Amygdala (tissue), 56 donors: Measurements from ENCODE around the gene TRABD2B.
A peak's percentile ranks its signal among the peaks of the same experiment; 100 is the strongest.

Experiments used
- DNase-seq, 56 donors: peaks; one replicate each; lab custom pipeline; 2025; lab: John Stamatoyannopoulos, UW

Gene TRABD2B

DNA sequence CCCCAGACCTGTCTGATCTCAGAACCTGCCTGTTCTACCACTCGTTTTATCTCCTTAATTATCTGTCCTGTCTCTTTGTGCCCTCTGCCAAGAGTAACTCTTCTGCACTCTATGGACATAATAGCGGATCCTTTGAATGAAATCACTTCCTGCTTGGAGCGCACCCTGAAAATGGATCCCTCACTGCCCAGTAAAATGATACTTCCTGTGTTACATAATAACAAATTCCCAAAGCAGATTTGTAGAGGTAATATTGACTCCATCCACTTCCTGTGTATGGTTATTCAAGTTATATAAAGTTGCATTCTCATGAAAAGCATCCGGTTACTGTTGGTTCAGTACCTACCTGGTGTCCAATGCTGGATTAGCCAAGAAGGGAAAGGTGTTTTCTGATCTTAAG is 246.0 kb downstream of the TRABD2B start:
- no peak for DNase-seq

GRCh38 chr1:47745715-47746609 is 251.2 kb downstream of the TRABD2B start:
- no peak for DNase-seq

- DNase-seq, result no peak
Measured at GRCh38 chr1:47742890-47743760, 254.1 kb downstream of the TRABD2B start.

- DNase-seq, result peak in 11 of 56 donors; percentile 2 to 39 (median 12)
Measured at GRCh38 chr1:47738560-47739182, 258.5 kb downstream of the TRABD2B start.

GRCh38 chr1:47732489-47732888 is 264.7 kb downstream of the TRABD2B start:
- DNase-seq, result no peak

GRCh38 chr1:47731730-47732129 is 265.5 kb downstream of the TRABD2B start:
- no peak for DNase-seq

GRCh38 chr1:47729685-47730084 is 267.5 kb downstream of the TRABD2B start:
- no peak for DNase-seq

- DNase-seq, result no peak
Measured at GRCh38 chr1:47727697-47728085, 269.5 kb downstream of the TRABD2B start.

GRCh38 chr1:47727051-47727696 is 270.0 kb downstream of the TRABD2B start:
- DNase-seq, result no peak

DNA sequence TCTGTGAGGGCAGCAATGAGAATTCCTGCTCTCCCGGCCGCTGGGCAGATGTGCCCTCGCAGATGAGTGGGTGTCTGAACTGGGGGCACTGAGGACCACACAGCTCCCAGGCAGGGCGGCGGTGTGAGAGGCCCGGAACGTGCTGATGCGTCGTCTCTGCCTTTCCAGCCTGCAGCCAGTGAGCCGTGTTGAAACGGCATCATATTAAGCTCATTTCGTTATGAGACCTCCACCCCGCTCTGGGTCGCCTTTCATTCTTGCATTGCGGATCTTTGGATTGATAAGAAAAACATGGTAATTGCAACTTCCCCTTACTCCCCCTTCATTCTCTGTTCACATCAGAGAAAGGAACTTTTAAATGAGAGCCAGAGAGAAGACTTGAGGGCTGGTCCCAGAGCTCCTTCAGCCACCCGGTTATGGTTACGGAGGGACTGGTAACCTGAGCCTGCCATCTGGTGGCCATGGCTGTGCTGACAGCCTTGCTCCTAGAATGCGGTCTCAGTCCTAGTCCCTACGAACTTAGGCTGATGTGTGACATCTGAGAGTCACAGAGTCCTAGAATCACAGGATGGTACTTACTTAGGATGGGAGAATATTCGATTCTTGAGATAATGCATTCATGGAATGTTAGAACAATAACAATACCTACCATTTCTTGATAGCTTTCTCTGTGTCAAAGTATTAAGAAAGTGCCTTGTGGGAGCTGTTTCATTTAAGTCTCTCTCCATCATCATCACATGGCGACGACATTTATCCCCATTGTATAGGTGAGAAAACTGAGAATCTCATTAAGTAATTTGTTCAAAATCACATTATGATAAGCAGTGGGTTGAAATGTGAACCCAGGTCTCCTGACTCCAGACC is 271.0 kb downstream of the TRABD2B start:
- peak in 41 of 56 donors; percentile 7 to 81 (median 46) for DNase-seq

- no peak for DNase-seq
Measured at GRCh38 chr1:47725511-47725991, 271.6 kb downstream of the TRABD2B start.

GRCh38 chr1:47725000-47725473 is 272.1 kb downstream of the TRABD2B start:
- no peak for DNase-seq

GRCh38 chr1:47724432-47724999 is 272.7 kb downstream of the TRABD2B start:
- DNase-seq, result no peak

- no peak for DNase-seq
Measured at GRCh38 chr1:47722909-47723580, 274.1 kb downstream of the TRABD2B start.

- DNase-seq, result no peak
Measured at GRCh38 chr1:47722101-47722500, 275.1 kb downstream of the TRABD2B start.

- DNase-seq, result no peak
Measured at GRCh38 chr1:47720111-47720510, 277.1 kb downstream of the TRABD2B start.

- DNase-seq, result no peak
Measured at GRCh38 chr1:47717341-47717740, 279.8 kb downstream of the TRABD2B start.
